Activated gamma-delta T cell treated with anti-CD3 and anti-CD28 coated beads, Interleukin-2, amount 50 U/mL, for 16 hours (primary cell): Measurements from ENCODE around the gene RBMS2.
"Not testable (repeated sequence)": the region's sequence is repeated elsewhere in the genome, so short reads cannot be mapped to it uniquely, and the experiment has no call there.

ENCODE experiments used
- DNase-seq: peaks from one replicate; pipeline ENCODE4 v3.0.0-alpha.2; 2020; ENCODE audit warnings: low read depth

RBMS2 gene

GRCh38 chr12:56521590-56522371 lies at the start of gene RBMS2:
RBMS2 (plus strand) TSS chr12:56521820; CDS start chr12:56522024, 204 bp downstream.
- DNase-seq = peak; percentile 7

GRCh38 chr12:56474389-56474788 lies 47.2 kb upstream of the RBMS2 start:
- DNase-seq = no peak

DNA sequence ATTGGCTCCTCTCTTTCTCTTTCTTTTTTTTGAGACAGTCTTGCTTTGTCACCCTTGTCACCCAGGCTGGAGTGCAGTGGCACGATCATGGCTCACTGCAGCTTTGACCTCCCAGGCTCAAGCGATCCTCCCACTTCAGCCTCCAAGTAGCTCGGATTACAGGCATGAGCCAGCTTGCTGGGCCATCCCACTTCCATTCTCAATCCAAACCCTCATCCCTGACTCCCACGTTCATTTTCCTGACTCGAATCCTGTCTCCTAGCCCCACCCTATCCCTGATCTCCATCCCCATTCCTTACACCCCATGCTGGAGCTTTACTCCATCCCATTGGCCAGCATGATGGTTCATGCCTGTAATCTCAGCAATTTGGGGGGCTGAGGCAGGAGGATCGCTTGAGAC lies 45.5 kb upstream of the RBMS2 start:
- DNase-seq = no peak

GRCh38 chr12:56476972-56477432 lies 44.6 kb upstream of the RBMS2 start:
- DNase-seq = no peak

DNA sequence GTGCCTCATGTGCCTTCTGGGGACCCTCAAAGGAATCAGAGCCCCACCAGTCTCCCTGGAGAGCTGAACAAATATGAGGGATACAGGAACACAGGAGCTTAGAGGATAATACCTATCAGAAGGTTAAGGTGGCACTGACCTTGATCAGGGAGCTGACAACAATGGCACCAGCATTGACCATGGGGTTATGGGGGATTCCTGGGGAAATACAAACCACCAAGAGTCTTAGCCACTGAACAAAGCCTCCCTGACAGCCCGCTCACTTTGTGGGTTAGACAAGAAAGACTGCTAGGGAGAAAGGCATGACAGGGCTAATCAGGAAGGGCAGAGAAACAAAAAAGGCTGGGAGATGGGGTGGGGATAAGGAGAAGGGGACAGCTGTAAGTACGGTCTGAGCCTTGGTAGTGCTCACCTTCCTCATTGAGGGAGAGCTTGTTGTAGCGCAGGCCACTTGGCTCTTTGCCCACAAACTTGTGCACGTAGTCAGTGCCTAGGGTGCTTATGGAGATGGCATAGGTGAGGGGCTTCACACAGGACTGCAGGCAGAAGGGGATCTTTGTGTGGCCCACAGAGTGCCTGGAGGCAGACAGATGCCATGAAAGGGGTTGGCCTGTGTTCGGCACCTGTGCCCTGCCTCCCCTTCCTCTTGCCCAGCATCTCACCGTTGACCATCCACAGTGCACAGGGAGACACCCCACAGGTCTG lies 43.9 kb upstream of the RBMS2 start:
- no peak for DNase-seq

GRCh38 chr12:56479625-56480024 lies 42.0 kb upstream of the RBMS2 start:
- no peak for DNase-seq

GRCh38 chr12:56484566-56484965 lies 37.1 kb upstream of the RBMS2 start:
- DNase-seq = no peak

DNA sequence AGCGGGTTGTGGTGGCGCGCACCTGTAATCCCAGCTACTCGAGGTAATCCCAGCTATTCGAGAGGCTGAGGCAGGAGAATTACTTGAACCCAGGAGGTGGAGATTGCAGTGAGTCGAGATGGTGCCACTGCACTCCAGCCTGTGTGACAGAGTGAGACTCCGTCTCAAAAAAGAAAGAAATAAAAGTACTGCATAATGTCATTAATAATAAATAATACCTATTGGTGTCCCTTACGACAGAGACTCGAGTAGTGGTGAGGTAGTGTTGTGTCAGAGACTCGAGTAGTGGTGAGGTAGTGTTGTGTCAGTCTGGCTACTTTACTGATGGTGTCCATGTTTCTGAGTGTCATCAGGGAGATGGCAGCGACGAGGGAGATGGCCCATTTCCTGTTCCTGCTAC lies 34.9 kb upstream of the RBMS2 start:
- DNase-seq = no peak

- DNase-seq = peak; percentile 5
Measured at GRCh38 chr12:56487448-56488040, 34.1 kb upstream of the RBMS2 start.

DNA sequence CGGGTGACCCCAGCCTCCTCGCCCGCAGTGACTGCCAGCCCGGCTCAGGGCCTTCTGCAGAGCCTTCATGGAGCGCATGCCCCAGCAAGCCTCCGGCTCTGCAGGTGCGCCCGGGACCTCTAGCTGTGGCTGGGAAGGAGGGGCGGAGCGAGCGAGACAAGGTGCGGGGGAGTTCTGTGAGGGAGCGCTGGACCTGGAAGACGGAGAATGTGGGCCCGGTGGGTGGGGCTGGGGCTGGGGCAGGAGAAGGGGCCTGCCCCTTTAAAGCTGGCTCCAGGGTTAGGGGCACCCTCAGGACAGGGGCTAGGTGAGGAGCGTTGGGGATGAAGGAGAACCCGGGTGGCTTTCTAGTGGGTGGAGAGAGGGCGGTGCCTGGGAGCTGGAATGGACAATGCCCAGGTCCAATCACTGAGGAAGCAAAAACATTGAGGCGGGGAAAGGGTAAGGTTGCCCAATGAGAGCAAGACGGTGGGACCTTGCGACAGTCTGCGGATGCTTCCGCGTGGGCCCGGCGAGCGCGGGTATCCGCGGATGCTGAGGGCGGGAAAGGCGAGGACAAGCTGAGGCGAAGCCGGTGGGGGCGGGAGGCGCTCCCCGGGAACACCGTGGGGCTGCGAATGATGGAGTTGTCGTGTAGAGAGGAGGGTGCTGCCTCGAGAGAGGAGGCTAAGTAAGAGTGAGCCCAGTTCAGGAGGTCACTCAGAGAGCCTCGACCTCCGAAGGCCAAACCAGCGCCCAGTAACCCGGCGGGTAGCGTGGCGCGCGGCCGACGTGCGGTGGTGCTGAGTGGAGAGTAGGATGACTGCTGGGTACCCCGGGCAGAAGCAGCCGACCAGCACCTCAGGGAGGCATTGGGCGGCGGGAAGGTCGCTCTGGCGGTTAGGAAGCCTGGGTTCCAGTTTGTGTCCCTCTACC lies 33.3 kb upstream of the RBMS2 start, which contains the start of gene GLS2:
Gene GLS2 (minus strand): TSS at position 121 of the 915 bp plus-strand sequence. CDS start 43 bp downstream, at position 78.
- DNase-seq = peak; percentile 48

- no peak for DNase-seq
Measured at GRCh38 chr12:56490360-56490759, 31.3 kb upstream of the RBMS2 start.

DNA sequence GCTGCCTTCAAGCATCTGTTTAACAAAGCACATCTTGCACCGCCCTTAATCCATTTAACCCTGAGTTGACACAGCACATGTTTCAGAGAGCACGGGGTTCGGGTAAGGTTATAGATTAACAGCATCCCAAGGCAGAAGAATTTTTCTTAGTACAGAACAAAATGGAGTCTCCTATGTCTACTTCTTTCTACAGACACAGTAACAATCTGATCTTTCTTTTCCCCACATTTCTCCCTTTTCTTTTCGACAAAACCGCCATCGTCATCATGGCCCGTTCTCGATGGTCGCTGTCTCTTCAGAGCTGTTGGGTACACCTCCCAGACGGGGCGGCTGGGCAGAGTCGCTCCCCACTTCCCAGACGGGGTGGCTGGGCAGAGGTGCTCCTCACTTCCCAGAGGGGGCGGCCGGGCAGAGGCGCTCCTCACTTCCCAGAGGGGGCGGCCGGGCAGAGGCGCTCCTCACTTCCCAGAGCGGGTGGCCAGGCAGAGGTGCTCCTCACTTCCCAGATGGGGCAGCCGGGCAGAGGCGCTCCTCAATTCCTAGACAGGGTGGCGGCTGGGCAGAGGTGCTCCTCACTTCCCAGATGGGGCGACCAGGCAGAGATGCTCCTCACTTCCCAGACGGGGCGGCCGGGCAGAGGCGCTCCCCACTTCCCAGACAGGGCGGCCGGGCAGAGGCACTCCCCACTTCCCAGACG lies 28.1 kb upstream of the RBMS2 start:
- DNase-seq = not testable (repeated sequence)

- DNase-seq = not testable (repeated sequence)
Measured at GRCh38 chr12:56494106-56494415, 27.6 kb upstream of the RBMS2 start.

- DNase-seq = not testable (repeated sequence)
Measured at GRCh38 chr12:56494481-56494880, 27.1 kb upstream of the RBMS2 start.

- DNase-seq = peak; percentile 48
Measured at GRCh38 chr12:56496704-56497103, 24.9 kb upstream of the RBMS2 start.

- not testable (repeated sequence) for DNase-seq
Measured at GRCh38 chr12:56498126-56498902, 23.3 kb upstream of the RBMS2 start.

- DNase-seq = not testable (repeated sequence)
Measured at GRCh38 chr12:56499452-56499851, 22.2 kb upstream of the RBMS2 start.

- not testable (repeated sequence) for DNase-seq
Measured at GRCh38 chr12:56499879-56500278, 21.7 kb upstream of the RBMS2 start.

DNA sequence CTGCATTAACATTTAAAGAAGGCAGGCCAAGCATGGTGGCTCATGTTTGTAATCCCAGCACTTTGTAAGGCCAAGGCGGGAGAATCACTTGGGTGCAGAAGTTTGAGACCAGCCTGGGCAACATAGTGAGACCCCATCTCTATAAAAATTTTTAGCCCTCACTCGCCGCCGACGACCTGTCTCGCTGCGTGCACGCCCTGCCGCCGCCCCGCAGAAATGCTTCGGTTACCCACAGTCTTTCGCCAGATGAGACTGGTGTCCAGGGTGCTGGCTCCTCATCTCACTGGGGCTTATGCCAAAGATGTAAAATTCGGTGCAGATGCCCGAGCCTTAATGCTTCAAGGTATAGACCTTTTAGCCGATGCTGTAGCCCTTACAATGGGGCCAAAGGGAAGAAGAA lies 10.8 kb upstream of the RBMS2 start:
- no peak for DNase-seq

- not testable (repeated sequence) for DNase-seq
Measured at GRCh38 chr12:56514014-56514318, 7.7 kb upstream of the RBMS2 start.

GRCh38 chr12:56517854-56518253 lies 3.8 kb upstream of the RBMS2 start:
- no peak for DNase-seq
